Suprapubic skin (tissue), 4 donors: Measurements from ENCODE around the gene SULF2. TPM values are rescaled to one million over a fixed set of nuclear protein-coding genes. Genes with fewer than 3 reads are reported as not detected.

Experiments
- DNase-seq, 2 donors: peaks; one replicate each; pipeline ENCODE4 v3.0.0-alpha.2; 2019; ENCODE audit warnings: low spot score in 2 of 2
- H3K27ac ChIP-seq: fragments of 200-600 bp; sonication (generic); one replicate; pipeline ENCODE4 v1.5.1; 2019
- H3K27me3 ChIP-seq: fragments of 200-600 bp; sonication (generic); one replicate; pipeline ENCODE4 v1.5.1; 2019
- H3K36me3 ChIP-seq: fragments of 200-600 bp; sonication (generic); one replicate; pipeline ENCODE4 v1.5.1; 2019
- H3K4me1 ChIP-seq: fragments of 200-600 bp; sonication (generic); one replicate; pipeline ENCODE4 v1.5.1; 2019
- H3K4me3 ChIP-seq: fragments of 200-600 bp; sonication (generic); one replicate; pipeline ENCODE4 v1.5.1; 2019; ENCODE audit warnings: mild to moderate bottlenecking
- H3K9me3 ChIP-seq: fragments of 200-600 bp; sonication (generic); one replicate; pipeline ENCODE4 v1.5.1; 2019
- CTCF ChIP-seq, 2 donors: fragments of 200-600 bp in 1 of 2; fragments of 450-650 bp in 1 of 2; sonication (generic) in 1 of 2; IDR thresholded peaks; one replicate each; pipeline ENCODE4 v1.5.1; 2016 to 2019; ENCODE audit warnings: antibody characterized with exemption in 2 of 2, mild to moderate bottlenecking in 1 of 2, moderate library complexity in 1 of 2
- EP300 ChIP-seq: sonication (generic); formaldehyde crosslinking; IDR thresholded peaks from one replicate; pipeline ENCODE4 v1.6.1; 2017; ENCODE audit warnings: antibody characterized with exemption
- POLR2A ChIP-seq, 2 donors: fragments of 450-650 bp; IDR thresholded peaks; one replicate each; pipeline ENCODE4 v1.6.1; 2017; ENCODE audit warnings: antibody characterized with exemption in 2 of 2, mild to moderate bottlenecking in 2 of 2, moderate library complexity in 2 of 2
- POLR2AphosphoS5 ChIP-seq, 3 donors: sonication (generic); formaldehyde crosslinking; IDR thresholded peaks; one replicate each; pipeline ENCODE4 v1.6.1; 2017; ENCODE audit warnings: antibody characterized with exemption in 3 of 3
- WGBS: methylation state at CpG from one replicate; pipeline ENCODE4 v1.1.5; 2018; 5-methylcytosine and 5-hydroxymethylcytosine counted together
- total RNA-seq, 4 donors: library from RNA; depleted of rRNA; stranded (reverse); fragments of >200 nt; gene quantifications; one replicate each; pipeline ENCODE4 v1.1.0, GENCODE V29; 2016

Gene SULF2
- total RNA-seq, 4 donors from 2014 or later, result 28.4 to 95.4 (median 57.5) TPM

- H3K4me1 ChIP-seq, result peaks cover 3% of the 10 kb centered on the region
- WGBS, result 46% methylated on average over 14 of the region's 15 CpGs
- no peak overlapping the region for H3K4me3 ChIP-seq
- TF ChIP-seq POLR2A (IDR thresholded peaks at IDR 0.05), result no peak
- no peak for TF ChIP-seq EP300
- no peak for TF ChIP-seq CTCF (IDR thresholded peaks at IDR 0.05)
- TF ChIP-seq POLR2AphosphoS5 (IDR thresholded peaks at IDR 0.05), result no peak
- H3K9me3 ChIP-seq, result no peaks in the 10 kb centered on the region
- H3K27me3 ChIP-seq, result no peaks in the 10 kb centered on the region
- DNase-seq, result no peak
- H3K36me3 ChIP-seq, result peaks cover 8% of the 10 kb centered on the region
- no peak overlapping the region for H3K27ac ChIP-seq
These were observed 80.4 kb downstream of the SULF2 start for GRCh38 chr20:47704746-47705496.

GRCh38 chr20:47703748-47704147 lies 81.5 kb downstream of the SULF2 start:
- peaks cover 8% of the 10 kb centered on the region for H3K36me3 ChIP-seq
- no peaks in the 10 kb centered on the region for H3K9me3 ChIP-seq
- peaks cover 3% of the 10 kb centered on the region for H3K4me1 ChIP-seq
- no peak for DNase-seq
- WGBS, result 83% methylated on average over 5 of the region's 5 CpGs
- no peak overlapping the region for H3K27ac ChIP-seq
- TF ChIP-seq POLR2AphosphoS5 (IDR thresholded peaks at IDR 0.05), result no peak
- TF ChIP-seq POLR2A (IDR thresholded peaks at IDR 0.05), result no peak
- TF ChIP-seq CTCF (IDR thresholded peaks at IDR 0.05), result no peak
- TF ChIP-seq EP300, result no peak
- H3K27me3 ChIP-seq, result no peaks in the 10 kb centered on the region
- no peak overlapping the region for H3K4me3 ChIP-seq

GRCh38 chr20:47701612-47702011 lies 83.7 kb downstream of the SULF2 start:
- WGBS, result 76% methylated on average over 15 of the region's 15 CpGs
- no peak overlapping the region for H3K27ac ChIP-seq
- peaks cover 8% of the 10 kb centered on the region for H3K36me3 ChIP-seq
- no peaks in the 10 kb centered on the region for H3K27me3 ChIP-seq
- no peak for DNase-seq
- no peak overlapping the region for H3K4me3 ChIP-seq
- no peaks in the 10 kb centered on the region for H3K9me3 ChIP-seq
- TF ChIP-seq POLR2AphosphoS5 (IDR thresholded peaks at IDR 0.05) (no peak), POLR2A (IDR thresholded peaks at IDR 0.05) (no peak), EP300 (no peak), CTCF (IDR thresholded peaks at IDR 0.05) (no peak)
- peaks cover 3% of the 10 kb centered on the region for H3K4me1 ChIP-seq

- Histone ChIP-seq H3K9me3 (no peaks in the 10 kb centered on the region), H3K36me3 (peaks cover 8% of the 10 kb centered on the region), H3K27me3 (no peaks in the 10 kb centered on the region), H3K27ac (no peak overlapping the region), H3K4me3 (no peak overlapping the region), H3K4me1 (peaks cover 3% of the 10 kb centered on the region)
- no peak for TF ChIP-seq POLR2AphosphoS5 (IDR thresholded peaks at IDR 0.05)
- 84% methylated on average over 7 of the region's 7 CpGs for WGBS
- DNase-seq, result no peak
These were observed 85.0 kb downstream of the SULF2 start for GRCh38 chr20:47700327-47700726.

GRCh38 chr20:47699818-47700217 lies 85.5 kb downstream of the SULF2 start:
- 95% methylated on average over 1 of the region's 1 CpG for WGBS
- H3K27me3 ChIP-seq, result no peaks in the 10 kb centered on the region
- H3K4me1 ChIP-seq, result peaks cover 3% of the 10 kb centered on the region
- peaks cover 8% of the 10 kb centered on the region for H3K36me3 ChIP-seq
- TF ChIP-seq POLR2A (IDR thresholded peaks at IDR 0.05) (no peak), EP300 (no peak), CTCF (IDR thresholded peaks at IDR 0.05) (no peak), POLR2AphosphoS5 (IDR thresholded peaks at IDR 0.05) (no peak)
- no peak for DNase-seq
- H3K9me3 ChIP-seq, result no peaks in the 10 kb centered on the region
- H3K27ac ChIP-seq, result no peak overlapping the region
- no peak overlapping the region for H3K4me3 ChIP-seq
